GM21576 (cell line): ENCODE data around the gene RNF141.

Experiments used
- ATAC-seq: cut with Tn5 transposase; IDR thresholded peaks from one replicate; pipeline ENCODE4 v1.9.1; 2021; ENCODE audit warnings: mild to moderate bottlenecking, moderate library complexity; ENCODE audit not compliant: unreplicated experiment

RNF141 gene

GRCh38 chr11:10526974-10527918 is 13.7 kb downstream of the RNF141 start:
- ATAC-seq = peak; percentile 85

- no peak for ATAC-seq
Measured at GRCh38 chr11:10524471-10524870, 16.5 kb downstream of the RNF141 start.

GRCh38 chr11:10522921-10523320 is 18.1 kb downstream of the RNF141 start:
- no peak for ATAC-seq

- no peak for ATAC-seq
Measured at GRCh38 chr11:10522276-10522675, 18.7 kb downstream of the RNF141 start.

GRCh38 chr11:10520562-10520961 is 20.4 kb downstream of the RNF141 start:
- ATAC-seq = no peak

GRCh38 chr11:10519630-10520029 is 21.4 kb downstream of the RNF141 start:
- ATAC-seq = no peak

- ATAC-seq = no peak
Measured at GRCh38 chr11:10518891-10519290, 22.1 kb downstream of the RNF141 start.

- no peak for ATAC-seq
Measured at GRCh38 chr11:10518123-10518522, 22.9 kb downstream of the RNF141 start.

- no peak for ATAC-seq
Measured at GRCh38 chr11:10515418-10515817, 25.6 kb downstream of the RNF141 start.

- ATAC-seq = no peak
Measured at GRCh38 chr11:10514709-10515108, 26.3 kb downstream of the RNF141 start.

GRCh38 chr11:10514202-10514601 is 26.8 kb downstream of the RNF141 start:
- ATAC-seq = no peak

GRCh38 chr11:10511181-10511621 is 29.8 kb downstream of the RNF141 start:
- ATAC-seq = no peak

- ATAC-seq = no peak
Measured at GRCh38 chr11:10506008-10506370, 35.0 kb downstream of the RNF141 start.

- no peak for ATAC-seq
Measured at GRCh38 chr11:10505278-10506007, 35.5 kb downstream of the RNF141 start.

- no peak for ATAC-seq
Measured at GRCh38 chr11:10504490-10504889, 36.5 kb downstream of the RNF141 start.

- no peak for ATAC-seq
Measured at GRCh38 chr11:10503777-10504480, 37.1 kb downstream of the RNF141 start.

- ATAC-seq = no peak
Measured at GRCh38 chr11:10503221-10503620, 37.8 kb downstream of the RNF141 start.

- ATAC-seq = no peak
Measured at GRCh38 chr11:10502770-10503169, 38.2 kb downstream of the RNF141 start.

GRCh38 chr11:10502065-10502680 is 38.8 kb downstream of the RNF141 start:
- no peak for ATAC-seq

GRCh38 chr11:10500757-10501684 is 40.0 kb downstream of the RNF141 start:
- ATAC-seq = no peak
